Muscle layer of colon (tissue), 2 donors: ENCODE data around the gene BTG2.

Experiments used
- H3K27ac ChIP-seq: one replicate; pipeline ENCODE4 v1.7.0; 2013; ENCODE audit warnings: low read depth, mild to moderate bottlenecking, low read length, moderate library complexity
- H3K27me3 ChIP-seq, 2 donors: one replicate each; pipeline ENCODE4 v1.7.0; 2013; ENCODE audit warnings: low read length in 2 of 2, mild to moderate bottlenecking in 2 of 2; ENCODE audit not compliant: insufficient read depth in 2 of 2, control insufficient read depth in 1 of 2
- H3K36me3 ChIP-seq: one replicate; pipeline ENCODE4 v1.7.0; 2013; ENCODE audit warnings: mild to moderate bottlenecking, low read length; ENCODE audit not compliant: insufficient read depth
- H3K4me1 ChIP-seq: one replicate; pipeline ENCODE4 v1.7.0; 2013; ENCODE audit warnings: mild to moderate bottlenecking, low read length; ENCODE audit not compliant: insufficient read depth
- H3K4me3 ChIP-seq, 2 donors: one replicate each; pipeline ENCODE4 v1.7.0; 2013; ENCODE audit warnings: low read length in 2 of 2, low read depth in 1 of 2, mild to moderate bottlenecking in 1 of 2, moderate library complexity in 1 of 2
- H3K9ac ChIP-seq: one replicate; pipeline ENCODE4 v1.7.0; 2013; ENCODE audit warnings: low read length
- H3K9me3 ChIP-seq: one replicate; pipeline ENCODE4 v1.7.0; 2013; ENCODE audit warnings: mild to moderate bottlenecking, low read length
- donor health status: abdominal sarcoma.
- donor health status: Adenocarcinoma of cecum.

Gene BTG2

GRCh38 chr1:203338335-203339036 lies 33.2 kb downstream of the BTG2 start:
- no peaks in the 10 kb centered on the region for H3K9me3 ChIP-seq
- H3K36me3 ChIP-seq = no peaks in the 10 kb centered on the region
- H3K4me1 ChIP-seq = peaks cover 17% of the 10 kb centered on the region
- no peaks in the 10 kb centered on the region for H3K27me3 ChIP-seq
- H3K27ac ChIP-seq = no peak overlapping the region
- H3K9ac ChIP-seq = no peak overlapping the region
- H3K4me3 ChIP-seq = no peak overlapping the region

GRCh38 chr1:203340112-203340790 lies 34.9 kb downstream of the BTG2 start:
- H3K27ac ChIP-seq = no peak overlapping the region
- no peak overlapping the region for H3K4me3 ChIP-seq
- peaks cover 17% of the 10 kb centered on the region for H3K4me1 ChIP-seq
- no peaks in the 10 kb centered on the region for H3K36me3 ChIP-seq
- no peaks in the 10 kb centered on the region for H3K27me3 ChIP-seq
- no peak overlapping the region for H3K9ac ChIP-seq
- H3K9me3 ChIP-seq = no peaks in the 10 kb centered on the region

- Histone ChIP-seq H3K4me1 (peaks cover 11% of the 10 kb centered on the region), H3K27ac (no peak overlapping the region), H3K9me3 (no peaks in the 10 kb centered on the region), H3K36me3 (no peaks in the 10 kb centered on the region), H3K27me3 (no peaks in the 10 kb centered on the region), H3K4me3 (no peak overlapping the region), H3K9ac (no peak overlapping the region)
These were observed 37.0 kb downstream of the BTG2 start for GRCh38 chr1:203342192-203342940.

- Histone ChIP-seq H3K27ac (no peak overlapping the region), H3K9me3 (no peaks in the 10 kb centered on the region), H3K36me3 (peaks cover 4% of the 10 kb centered on the region), H3K27me3 (no peaks in the 10 kb centered on the region), H3K9ac (no peak overlapping the region), H3K4me1 (peaks cover 11% of the 10 kb centered on the region), H3K4me3 (no peak overlapping the region)
These were observed 38.8 kb downstream of the BTG2 start for GRCh38 chr1:203343956-203344754.

GRCh38 chr1:203346060-203346768 lies 40.9 kb downstream of the BTG2 start:
- Histone ChIP-seq H3K9me3 (no peaks in the 10 kb centered on the region), H3K4me1 (peaks cover 28% of the 10 kb centered on the region), H3K27me3 (no peaks in the 10 kb centered on the region), H3K36me3 (peaks cover 4% of the 10 kb centered on the region), H3K27ac (no peak overlapping the region), H3K4me3 (no peak overlapping the region), H3K9ac (no peak overlapping the region)

GRCh38 chr1:203346769-203347102 lies 41.4 kb downstream of the BTG2 start:
- H3K4me3 ChIP-seq = no peak overlapping the region
- peaks cover 32% of the 10 kb centered on the region for H3K4me1 ChIP-seq
- H3K36me3 ChIP-seq = peaks cover 4% of the 10 kb centered on the region
- H3K27ac ChIP-seq = no peak overlapping the region
- H3K9me3 ChIP-seq = no peaks in the 10 kb centered on the region
- no peaks in the 10 kb centered on the region for H3K27me3 ChIP-seq
- no peak overlapping the region for H3K9ac ChIP-seq

- no peaks in the 10 kb centered on the region for H3K9me3 ChIP-seq
- H3K4me1 ChIP-seq = peaks cover 22% of the 10 kb centered on the region
- no peak overlapping the region for H3K9ac ChIP-seq
- no peak overlapping the region for H3K27ac ChIP-seq
- no peak overlapping the region for H3K4me3 ChIP-seq
- no peaks in the 10 kb centered on the region for H3K27me3 ChIP-seq
- peaks cover 4% of the 10 kb centered on the region for H3K36me3 ChIP-seq
These were observed 43.8 kb downstream of the BTG2 start for GRCh38 chr1:203349166-203349565.

GRCh38 chr1:203349773-203350524 lies 44.6 kb downstream of the BTG2 start:
- no peak overlapping the region for H3K27ac ChIP-seq
- H3K9ac ChIP-seq = peak overlapping the region; percentile 46
- peak overlapping the region in 1 of 2 donors; percentile 36 for H3K4me3 ChIP-seq
- H3K9me3 ChIP-seq = no peaks in the 10 kb centered on the region
- H3K36me3 ChIP-seq = peaks cover 4% of the 10 kb centered on the region
- H3K4me1 ChIP-seq = peaks cover 22% of the 10 kb centered on the region
- no peaks in the 10 kb centered on the region for H3K27me3 ChIP-seq

GRCh38 chr1:203351037-203351625 lies 45.8 kb downstream of the BTG2 start, which contains the start of gene FMOD:
TSS of gene FMOD (minus strand) at chr1:203351122. CDS start at chr1:203348270, 2,852 bp downstream.
- no peaks in the 10 kb centered on the region for H3K9me3 ChIP-seq
- peaks cover 4% of the 10 kb centered on the region for H3K36me3 ChIP-seq
- H3K27ac ChIP-seq = peak within 1 kb of the TSS; percentile 50
- H3K9ac ChIP-seq = peak within 1 kb of the TSS; percentile 46
- peak within 1 kb of the TSS; percentile 36 to 42 for H3K4me3 ChIP-seq
- H3K27me3 ChIP-seq = no peaks in the 10 kb centered on the region
- H3K4me1 ChIP-seq = peaks cover 22% of the 10 kb centered on the region

- Histone ChIP-seq H3K27ac (no peak overlapping the region), H3K9ac (no peak overlapping the region), H3K9me3 (no peaks in the 10 kb centered on the region)
These were observed 48.2 kb downstream of the BTG2 start for GRCh38 chr1:203353486-203353885.

More at GRCh38 chr1:203353486-203353885, 48.2 kb downstream of the BTG2 start:
- peaks cover 22% of the 10 kb centered on the region for H3K4me1 ChIP-seq
- no peak overlapping the region for H3K4me3 ChIP-seq
- no peaks in the 10 kb centered on the region for H3K36me3 ChIP-seq
- no peaks in the 10 kb centered on the region for H3K27me3 ChIP-seq
